LHCN-M2 (cell line): ENCODE data around the gene FDXR. TPM values are rescaled to one million over a fixed set of nuclear protein-coding genes. Genes with fewer than 3 reads are reported as not detected.

ENCODE experiments used
- DNase-seq: peaks from one replicate; pipeline ENCODE4 v3.0.0-alpha.2; 2012; ENCODE audit warnings: low read depth
- total RNA-seq: library from RNA; depleted of rRNA; stranded (reverse); fragments of >200 nt; gene quantifications from 2 replicates; pipeline ENCODE4 v1.2.3, GENCODE V29; 2014; rRNA removed

The FDXR gene
- total RNA-seq, 1 experiment from 2014 or later = 39.4 TPM

DNA sequence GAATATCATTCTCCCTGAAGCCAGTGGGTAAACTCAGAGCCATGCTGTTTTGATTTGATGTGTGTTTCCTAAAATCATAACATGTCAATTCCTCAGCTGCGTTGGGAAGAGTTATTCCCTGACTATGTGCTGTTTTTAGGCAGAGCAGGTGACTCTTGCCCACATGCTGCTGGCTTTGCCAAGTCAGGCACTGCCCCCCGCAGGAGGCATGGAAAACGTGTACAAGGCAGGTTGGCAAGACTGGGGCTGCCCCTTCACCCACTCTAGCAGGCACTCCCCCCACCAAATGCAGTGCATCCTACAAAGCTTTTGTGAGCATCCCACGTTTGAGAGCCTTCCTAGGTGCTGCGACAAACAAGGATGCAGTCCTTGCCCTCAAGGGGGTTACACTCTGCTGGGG lies 58.3 kb downstream of the FDXR start:
- no peak for DNase-seq

Other genes starting within 250 kb of the FDXR start
- gene CD300E, start 249.3 kb downstream of the FDXR start, total RNA-seq = not detected in 2 replicates
- not detected in 2 replicates for gene CD300LF, start 160.1 kb downstream of the FDXR start, total RNA-seq
- 0.19 and 0.34 TPM in 2 replicates for gene RAB37, start 135.7 kb downstream of the FDXR start, total RNA-seq
- gene NHERF1, start 124.4 kb downstream of the FDXR start, total RNA-seq = 97.6 and 119 TPM in 2 replicates
- gene NAT9, start 96.6 kb downstream of the FDXR start, total RNA-seq = 35.5 and 39.1 TPM in 2 replicates
- gene GRIN2C, start 13.1 kb downstream of the FDXR start, total RNA-seq = 0.06 TPM in 1 of 2 replicates, not detected in the other
- gene FADS6, start 20.6 kb upstream of the FDXR start, total RNA-seq = not detected in 2 replicates
- not detected in 2 replicates for gene USH1G, start 50.3 kb upstream of the FDXR start, total RNA-seq
- not detected in 2 replicates for gene OTOP2, start 51.3 kb upstream of the FDXR start, total RNA-seq
- not detected in 2 replicates for gene OTOP3, start 62.9 kb upstream of the FDXR start, total RNA-seq
- not detected in 2 replicates for gene HID1, start 99.8 kb upstream of the FDXR start, total RNA-seq
- 25.1 and 33.1 TPM in 2 replicates for gene CDR2L, start 114.6 kb upstream of the FDXR start, total RNA-seq
- gene MRPL58, start 139.7 kb upstream of the FDXR start, total RNA-seq = 56.0 and 84.9 TPM in 2 replicates
- gene ATP5PD, start 174.0 kb upstream of the FDXR start, total RNA-seq = 281 and 284 TPM in 2 replicates
- 22.8 and 26.9 TPM in 2 replicates for gene KCTD2, start 174.2 kb upstream of the FDXR start, total RNA-seq
- gene SLC16A5, start 215.0 kb upstream of the FDXR start, total RNA-seq = 0.11 TPM in 1 of 2 replicates, not detected in the other
- gene ARMC7, start 237.0 kb upstream of the FDXR start, total RNA-seq = 2.3 and 5.1 TPM in 2 replicates